Chondrocyte (in vitro differentiated cells): Measurements from ENCODE around the gene GJA3. TPM values are rescaled to one million over a fixed set of nuclear protein-coding genes. Genes with fewer than 3 reads are reported as not detected.
A peak's percentile ranks its signal among the peaks of the same experiment; 100 is the strongest.

Source experiments
- DNase-seq: peaks from one replicate; pipeline ENCODE4 v3.0.0; 2021; ENCODE audit warnings: mixed read lengths, low spot score
- H3K27ac Mint-ChIP-seq: one replicate; pipeline ENCODE4 v1.8.0; 2021; ENCODE audit warnings: mild to moderate bottlenecking, moderate library complexity, mixed read lengths; ENCODE audit not compliant: unreplicated experiment
- H3K27me3 Mint-ChIP-seq: 2 replicates; pipeline ENCODE4 v1.8.0; 2021; ENCODE audit warnings: low read depth, mixed read lengths
- H3K36me3 Mint-ChIP-seq: 2 replicates; pipeline ENCODE4 v1.8.0; 2021; ENCODE audit warnings: low read depth, mixed read lengths
- H3K4me1 Mint-ChIP-seq: 2 replicates; pipeline ENCODE4 v1.8.0; 2021; ENCODE audit warnings: low read depth, mild to moderate bottlenecking, mixed read lengths
- H3K4me3 Mint-ChIP-seq: one replicate; pipeline ENCODE4 v1.8.0; 2021; ENCODE audit warnings: mild to moderate bottlenecking, moderate library complexity, mixed read lengths; ENCODE audit not compliant: unreplicated experiment
- H3K9me3 Mint-ChIP-seq: 2 replicates; pipeline ENCODE4 v1.8.0; 2021; ENCODE audit warnings: low read depth, mixed read lengths
- CTCF ChIP-seq: fragments of 200-600 bp; sonication (generic); IDR thresholded peaks from 2 replicates; pipeline ENCODE4 v1.5.0; 2021; ENCODE audit warnings: antibody characterized with exemption, mild to moderate bottlenecking, moderate library complexity
- total RNA-seq: library from RNA; stranded (reverse); gene quantifications from 3 replicates; pipeline ENCODE4 v1.2.1, GENCODE V29; 2021

The GJA3 gene
- total RNA-seq, 1 donor from 2014 or later = 0.37 TPM

GRCh38 chr13:20178156-20178555 lies 17.3 kb upstream of the GJA3 start:
- Mint-ChIP-seq H3K27ac (no peak overlapping the region), H3K9me3 (no peaks in the 10 kb centered on the region), H3K4me1 (peaks cover 10% of the 10 kb centered on the region), H3K27me3 (peaks cover 35% of the 10 kb centered on the region), H3K4me3 (no peak overlapping the region), H3K36me3 (no peaks in the 10 kb centered on the region)
- no peak for TF ChIP-seq CTCF
- no peak for DNase-seq

DNA sequence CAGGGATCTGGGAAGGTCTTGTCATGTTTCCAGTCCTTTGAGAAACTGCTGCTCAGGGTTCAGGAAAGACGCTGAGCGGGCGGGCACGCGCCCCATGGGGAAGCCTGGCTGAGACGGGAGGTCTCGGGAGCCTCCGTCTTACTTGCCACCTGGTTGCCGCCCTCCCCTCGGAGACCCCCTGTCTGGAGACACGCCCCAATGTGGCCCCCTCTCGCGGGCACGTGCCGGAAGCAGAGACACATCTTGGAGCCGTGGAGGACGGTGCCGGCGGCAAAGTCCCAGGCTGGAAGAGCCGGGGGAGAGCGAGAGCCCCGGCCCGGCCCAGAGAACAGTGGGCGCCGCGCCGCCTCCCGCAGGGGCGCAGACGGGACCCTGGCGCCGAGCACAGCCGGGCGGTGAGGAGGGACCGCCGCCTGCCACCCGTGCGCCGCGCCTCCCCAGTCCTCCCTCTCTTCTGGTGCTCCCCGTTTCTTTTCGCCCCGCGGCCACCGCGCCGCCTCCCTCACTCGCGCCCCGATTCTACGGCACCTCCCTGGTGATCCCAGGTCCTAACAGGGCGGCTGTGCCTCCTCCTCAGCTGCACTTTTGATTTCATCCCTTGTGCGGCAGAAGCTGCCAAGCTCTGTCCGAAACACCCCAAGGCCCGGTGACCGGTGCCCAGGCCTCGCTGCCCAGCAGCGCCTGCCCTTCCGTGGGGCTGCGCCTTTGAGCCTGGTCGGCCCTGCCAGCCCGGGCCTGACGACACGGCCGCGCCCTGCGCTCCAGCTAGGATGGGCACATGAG lies 16.4 kb upstream of the GJA3 start:
- TF ChIP-seq CTCF = no peak
- Mint-ChIP-seq H3K4me3 (no peak overlapping the region), H3K9me3 (no peaks in the 10 kb centered on the region), H3K36me3 (no peaks in the 10 kb centered on the region), H3K4me1 (peaks cover 10% of the 10 kb centered on the region), H3K27me3 (peaks cover 31% of the 10 kb centered on the region), H3K27ac (no peak overlapping the region)
- no peak for DNase-seq

GRCh38 chr13:20175907-20176652 lies 15.2 kb upstream of the GJA3 start:
- H3K36me3 Mint-ChIP-seq = no peaks in the 10 kb centered on the region
- no peaks in the 10 kb centered on the region for H3K9me3 Mint-ChIP-seq
- DNase-seq = no peak
- H3K27me3 Mint-ChIP-seq = peaks cover 28% of the 10 kb centered on the region
- no peak overlapping the region for H3K4me3 Mint-ChIP-seq
- H3K27ac Mint-ChIP-seq = no peak overlapping the region
- TF ChIP-seq CTCF = no peak
- peaks cover 10% of the 10 kb centered on the region for H3K4me1 Mint-ChIP-seq

DNA sequence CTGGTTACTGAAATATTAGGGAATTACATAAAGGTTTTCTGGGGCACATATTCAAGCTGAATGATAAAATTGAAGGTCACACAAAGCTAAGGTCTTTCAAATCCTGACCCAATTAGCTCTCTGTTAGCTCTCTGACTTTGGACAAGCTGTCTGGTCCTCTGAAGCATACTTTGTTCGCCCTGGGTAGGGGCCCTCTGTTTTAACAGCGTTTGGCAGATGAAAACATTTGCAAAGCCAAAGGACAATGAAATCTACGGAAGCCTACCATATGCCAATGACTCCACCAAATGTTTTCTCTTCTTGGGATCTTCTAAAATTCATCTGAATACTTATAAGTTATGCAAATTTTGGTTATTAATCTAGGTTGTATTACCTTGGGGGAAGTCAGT lies 14.5 kb upstream of the GJA3 start:
- Mint-ChIP-seq H3K9me3 (no peaks in the 10 kb centered on the region), H3K4me1 (peaks cover 10% of the 10 kb centered on the region), H3K27me3 (peaks cover 23% of the 10 kb centered on the region), H3K27ac (no peak overlapping the region), H3K4me3 (no peak overlapping the region), H3K36me3 (no peaks in the 10 kb centered on the region)
- DNase-seq = no peak
- TF ChIP-seq CTCF = no peak

DNA sequence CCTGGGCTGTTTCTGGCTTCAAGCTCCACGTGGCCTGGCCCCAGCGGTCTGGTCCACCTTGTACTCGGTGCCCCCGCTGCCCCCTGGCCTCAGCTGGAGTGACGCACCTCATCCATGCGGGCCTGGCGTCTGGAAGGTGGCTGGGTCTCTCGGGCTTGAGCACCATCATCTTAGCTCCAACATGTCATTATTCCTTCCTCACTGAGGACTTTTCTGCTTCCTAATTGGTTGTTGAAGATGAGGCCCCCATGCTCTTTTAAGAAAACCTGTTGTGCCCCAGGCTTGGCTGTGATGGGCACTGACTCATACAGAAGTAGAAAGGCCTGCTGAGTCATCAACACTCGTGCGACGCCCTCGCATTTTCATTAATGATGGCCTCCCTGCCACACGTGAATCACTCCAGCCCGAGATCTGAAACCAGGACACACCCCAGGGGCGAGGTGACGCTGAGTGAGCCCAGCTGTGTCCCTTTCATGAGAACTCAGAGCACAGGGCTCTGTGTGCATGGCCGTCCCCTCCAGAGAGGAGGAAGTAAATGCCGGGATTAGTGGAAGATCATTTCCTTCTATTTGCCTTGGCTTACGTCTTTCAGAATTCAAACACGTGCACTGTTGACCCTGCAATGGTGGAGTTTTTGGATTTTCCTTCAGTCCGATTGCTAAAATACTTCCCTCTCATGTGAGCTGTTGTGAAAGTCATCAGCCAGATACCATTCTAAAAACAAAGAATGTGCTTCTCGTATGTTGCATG lies 14.0 kb upstream of the GJA3 start:
- Mint-ChIP-seq H3K27me3 (peaks cover 27% of the 10 kb centered on the region), H3K9me3 (no peaks in the 10 kb centered on the region), H3K36me3 (no peaks in the 10 kb centered on the region), H3K27ac (peak overlapping the region; percentile 88), H3K4me3 (peak overlapping the region; percentile 44), H3K4me1 (peaks cover 10% of the 10 kb centered on the region)
- DNase-seq = no peak
- no peak for TF ChIP-seq CTCF
